Measurements from ENCODE around the gene HS3ST3B1. TPM values are rescaled to one million over a fixed set of nuclear protein-coding genes. Genes with fewer than 3 reads are reported as not detected.

The HS3ST3B1 gene
- total and polyA plus RNA-seq, 2 of the 4 experiments (the other 2 are of a cell fraction), result 3.1 to 4.3 TPM

DNA sequence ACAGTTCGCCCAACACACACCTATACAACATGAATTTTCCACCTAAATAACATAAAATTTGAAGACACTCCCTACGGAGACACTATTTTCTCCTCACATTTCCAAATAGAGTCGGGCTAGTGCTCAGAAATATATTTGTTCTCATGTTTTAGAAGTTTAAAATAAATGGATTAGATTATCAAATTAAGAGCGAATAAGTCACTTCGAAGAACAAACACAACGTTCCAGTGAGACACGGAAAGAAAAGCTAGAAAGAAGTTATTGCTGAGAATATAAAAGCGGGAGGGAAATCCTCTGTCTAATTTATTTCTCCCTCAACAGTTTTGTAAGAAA, 2.0 kb upstream of the HS3ST3B1 start:
- H4K20me1 ChIP-seq (ENCODE audit: insufficient read depth, low read length), result peaks cover 12% of the 10 kb centered on the region; the same call in 1 of the 2 replicates
- BruUV-seq (replicated peaks), result no TSS peak
- H3K56ac ChIP-seq (ENCODE audit: extremely low read depth, insufficient read depth, low read length), result no peak overlapping the region
- no peaks in the 10 kb centered on the region for H3K9me3 ChIP-seq (ENCODE audit: control insufficient read depth, insufficient read depth, low read length)
- H3K79me1 ChIP-seq (ENCODE audit: low read depth in 1 of 2, low read length in 2 of 2), result peaks cover 0 to 14% of the 10 kb centered on the region in 2 experiments; a peak in 1 of 4 replicates
- H3K4me1 ChIP-seq (ENCODE audit: control insufficient read depth, insufficient read depth, low read length), result peaks cover 2% of the 10 kb centered on the region; the same call in 1 of the 2 replicates
- H2AFZ ChIP-seq (replicated peaks; ENCODE audit: low read length, poor library complexity), result peak overlapping the region; percentile 91
- in situ Hi-C loops (cut with MboI; ENCODE audit: low sequenced_read_pairs) (no loop called here), intact Hi-C loops (cut with micrococcal nuclease) (loop anchor here (5.0 kb wide), 2 partner anchors 252 to 412 kb away; no protein-coding TSS in a partner anchor), dilution Hi-C loops (cut with HindIII; ENCODE audit: low sequenced_read_pairs, unreplicated experiment) (no loop called here)
- no peak overlapping the region for H2BK5ac ChIP-seq (ENCODE audit: low read depth, low read length, poor library complexity, severe bottlenecking)
- WGBS, 2 experiments (ENCODE audit: extremely low coverage in 2 of 2, insufficient read length in 1 of 2), result no CpG with 5 or more reads among the region's 8 CpGs
- ATAC-seq (ENCODE audit: low read depth) (no peak), DNase-seq (no peak)
- no peaks in the 10 kb centered on the region for H3K36me3 ChIP-seq (ENCODE audit: control insufficient read depth, insufficient read depth, low read length)
- no peak overlapping the region for H3K27ac ChIP-seq (ENCODE audit: insufficient read depth, low read length)
- no peak overlapping the region for H3K14ac ChIP-seq (replicated peaks; ENCODE audit: low read depth, low read length)
- H3K4ac ChIP-seq (ENCODE audit: low read depth, low read length), result no peak overlapping the region
- H4K8ac ChIP-seq (ENCODE audit: low read depth in 2 of 2, low read length in 2 of 2), result 0 out of 4 replicates have a peak overlapping the region, but pooled peaks have one; percentile 14 to 78
- H3K9ac ChIP-seq (ENCODE audit: low read depth, low read length), result no peak overlapping the region
- peaks cover 3% of the 10 kb centered on the region; the same call in 1 of the 2 replicates for H3K27me3 ChIP-seq (ENCODE audit: control insufficient read depth, insufficient read depth, low read length)
- no peak overlapping the region for H2BK15ac ChIP-seq (ENCODE audit: low read depth, low read length)
- peak overlapping the region; percentile 84 for H2BK120ac ChIP-seq (ENCODE audit: low read depth, low read length)
- H3K4me2 ChIP-seq (ENCODE audit: low read depth, low read length), result no peak overlapping the region
- no peak overlapping the region for H2AK9ac ChIP-seq (replicated peaks; ENCODE audit: low read depth, low read length, poor library complexity)
- H4K91ac ChIP-seq (ENCODE audit: insufficient read depth, low read depth, low read length), result no peak overlapping the region
- POLR2A ChIA-PET (ENCODE audit: unreplicated experiment), result no interaction called here
- H3K18ac ChIP-seq (ENCODE audit: low read depth, low read length), result no peak overlapping the region
- CTCF ChIA-PET, result no interaction called here
- no peak for TF ChIP-seq MAZ (IDR thresholded peaks at IDR 0.05; ENCODE audit: borderline replicate concordance, low read depth, low read length)
- no peak for TF ChIP-seq RFX5 (IDR thresholded peaks at IDR 0.05; ENCODE audit: low read depth, low read length)
- no peak for TF ChIP-seq CHD1 (IDR thresholded peaks at IDR 0.05; ENCODE audit: low read depth, low read length)
- no peak for TF ChIP-seq RAD21 (IDR thresholded peaks at IDR 0.05; ENCODE audit: low read length)
- TF ChIP-seq, protein P1, sequence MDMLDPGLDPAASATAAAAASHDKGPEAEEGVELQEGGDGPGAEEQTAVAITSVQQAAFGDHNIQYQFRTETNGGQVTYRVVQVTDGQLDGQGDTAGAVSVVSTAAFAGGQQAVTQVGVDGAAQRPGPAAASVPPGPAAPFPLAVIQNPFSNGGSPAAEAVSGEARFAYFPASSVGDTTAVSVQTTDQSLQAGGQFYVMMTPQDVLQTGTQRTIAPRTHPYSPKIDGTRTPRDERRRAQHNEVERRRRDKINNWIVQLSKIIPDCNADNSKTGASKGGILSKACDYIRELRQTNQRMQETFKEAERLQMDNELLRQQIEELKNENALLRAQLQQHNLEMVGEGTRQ (IDR thresholded peaks at IDR 0.05; ENCODE audit: low read depth, low read length), result no peak
- TF ChIP-seq NFE2L2 (IDR thresholded peaks at IDR 0.05; ENCODE audit: low read depth, low read length), result no peak
- no peak for TF ChIP-seq CEBPB (IDR thresholded peaks at IDR 0.05; ENCODE audit: low read depth, low read length)
- no peak for TF ChIP-seq POLR2A (IDR thresholded peaks at IDR 0.05; ENCODE audit: low read depth, low read length)
- TF ChIP-seq RCOR1 (IDR thresholded peaks at IDR 0.05; ENCODE audit: insufficient replicate concordance, low read length), result no peak
- TF ChIP-seq BHLHE40 (IDR thresholded peaks at IDR 0.05; ENCODE audit: low read depth, low read length), result no peak
- TF ChIP-seq FOS (IDR thresholded peaks at IDR 0.05; ENCODE audit: low read depth, low read length), result no peak
- TF ChIP-seq MAFK (IDR thresholded peaks at IDR 0.05; ENCODE audit: low read depth, low read length), result no peak
- TF ChIP-seq MXI1 (IDR thresholded peaks at IDR 0.05; ENCODE audit: borderline replicate concordance, low read depth, low read length), result no peak
- TF ChIP-seq SMC3 (IDR thresholded peaks at IDR 0.05; ENCODE audit: low read depth, low read length), result no peak
- TF ChIP-seq, protein P2, sequence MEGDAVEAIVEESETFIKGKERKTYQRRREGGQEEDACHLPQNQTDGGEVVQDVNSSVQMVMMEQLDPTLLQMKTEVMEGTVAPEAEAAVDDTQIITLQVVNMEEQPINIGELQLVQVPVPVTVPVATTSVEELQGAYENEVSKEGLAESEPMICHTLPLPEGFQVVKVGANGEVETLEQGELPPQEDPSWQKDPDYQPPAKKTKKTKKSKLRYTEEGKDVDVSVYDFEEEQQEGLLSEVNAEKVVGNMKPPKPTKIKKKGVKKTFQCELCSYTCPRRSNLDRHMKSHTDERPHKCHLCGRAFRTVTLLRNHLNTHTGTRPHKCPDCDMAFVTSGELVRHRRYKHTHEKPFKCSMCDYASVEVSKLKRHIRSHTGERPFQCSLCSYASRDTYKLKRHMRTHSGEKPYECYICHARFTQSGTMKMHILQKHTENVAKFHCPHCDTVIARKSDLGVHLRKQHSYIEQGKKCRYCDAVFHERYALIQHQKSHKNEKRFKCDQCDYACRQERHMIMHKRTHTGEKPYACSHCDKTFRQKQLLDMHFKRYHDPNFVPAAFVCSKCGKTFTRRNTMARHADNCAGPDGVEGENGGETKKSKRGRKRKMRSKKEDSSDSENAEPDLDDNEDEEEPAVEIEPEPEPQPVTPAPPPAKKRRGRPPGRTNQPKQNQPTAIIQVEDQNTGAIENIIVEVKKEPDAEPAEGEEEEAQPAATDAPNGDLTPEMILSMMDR (conservative IDR thresholded peaks at IDR 0.05; ENCODE audit: low read depth, low read length), result no peak
- TF ChIP-seq, protein P3, sequence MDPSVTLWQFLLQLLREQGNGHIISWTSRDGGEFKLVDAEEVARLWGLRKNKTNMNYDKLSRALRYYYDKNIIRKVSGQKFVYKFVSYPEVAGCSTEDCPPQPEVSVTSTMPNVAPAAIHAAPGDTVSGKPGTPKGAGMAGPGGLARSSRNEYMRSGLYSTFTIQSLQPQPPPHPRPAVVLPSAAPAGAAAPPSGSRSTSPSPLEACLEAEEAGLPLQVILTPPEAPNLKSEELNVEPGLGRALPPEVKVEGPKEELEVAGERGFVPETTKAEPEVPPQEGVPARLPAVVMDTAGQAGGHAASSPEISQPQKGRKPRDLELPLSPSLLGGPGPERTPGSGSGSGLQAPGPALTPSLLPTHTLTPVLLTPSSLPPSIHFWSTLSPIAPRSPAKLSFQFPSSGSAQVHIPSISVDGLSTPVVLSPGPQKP (IDR thresholded peaks at IDR 0.05; ENCODE audit: borderline replicate concordance, low read depth, low read length), result no peak
- no peak overlapping the region for H3K4me3 ChIP-seq (ENCODE audit: insufficient read depth, low read depth, low read length)
- peaks cover 2% of the 10 kb centered on the region; the same call in 1 of the 2 replicates for H3K9me1 ChIP-seq (ENCODE audit: insufficient read depth, low read length)
- H4K5ac ChIP-seq (ENCODE audit: low read depth, low read length), result no peak overlapping the region; the same call in 1 of the 2 replicates
- H2AK5ac ChIP-seq (ENCODE audit: low read depth, low read length), result no peak overlapping the region
- peak overlapping the region; percentile 64; the same call in 1 of the 2 replicates for H3K23ac ChIP-seq (ENCODE audit: low read depth, low read length)
- no peak overlapping the region for H2BK20ac ChIP-seq (ENCODE audit: low read depth, low read length)
